Transverse colon (tissue), 4 donors: ENCODE measurements around the gene THAP9. TPM values are rescaled to one million over a fixed set of nuclear protein-coding genes. Genes with fewer than 3 reads are reported as not detected.

Experiments
- DNase-seq: peaks from one replicate; pipeline ENCODE4 v3.0.0-alpha.2; 2019
- H3K27ac ChIP-seq, 4 donors: fragments of 200-600 bp; sonication (generic); 2 replicates each; pipeline ENCODE4 v1.5.1; 2016 to 2018; ENCODE audit warnings: inconsistent platforms in 4 of 4
- H3K27me3 ChIP-seq: fragments of 200-600 bp; sonication (generic); 2 replicates; pipeline ENCODE4 v1.5.1; 2017; ENCODE audit warnings: inconsistent platforms
- H3K36me3 ChIP-seq, 4 donors: fragments of 200-600 bp; sonication (generic); 2 replicates each; pipeline ENCODE4 v1.5.1; 2017 to 2019; ENCODE audit warnings: inconsistent platforms in 4 of 4
- H3K4me1 ChIP-seq, 4 donors: fragments of 200-600 bp; sonication (generic); 2 replicates each; pipeline ENCODE4 v1.5.1; 2017 to 2020; ENCODE audit warnings: inconsistent platforms in 4 of 4
- H3K4me3 ChIP-seq, 4 donors: fragments of 200-600 bp; sonication (generic); 1 replicate in 1 of 4; 2 replicates in 3 of 4; pipeline versions ENCODE4 v1.5.1 to v1.6.1; 2017 to 2019; ENCODE audit warnings: inconsistent platforms in 4 of 4
- H3K9me3 ChIP-seq, 2 donors: fragments of 200-600 bp; sonication (generic); 2 replicates each; pipeline ENCODE4 v1.5.1; 2017 to 2019; ENCODE audit warnings: inconsistent platforms in 2 of 2
- EP300 ChIP-seq: sonication (generic); formaldehyde crosslinking; IDR thresholded peaks from one replicate; pipeline ENCODE4 v1.6.1; 2017; ENCODE audit warnings: antibody characterized with exemption, low read depth
- POLR2A ChIP-seq: fragments of 450-650 bp; IDR thresholded peaks from one replicate; pipeline ENCODE4 v1.6.1; 2016; ENCODE audit warnings: antibody characterized with exemption, mild to moderate bottlenecking, moderate library complexity
- POLR2AphosphoS5 ChIP-seq, 3 donors: sonication (generic); formaldehyde crosslinking; IDR thresholded peaks; one replicate each; pipeline ENCODE4 v1.6.1; 2016; ENCODE audit warnings: antibody characterized with exemption in 3 of 3
- WGBS, 2 donors: methylation state at CpG; one replicate each; pipeline ENCODE4 v1.1.5; 2018; ENCODE audit warnings: low coverage in 1 of 2; 5-methylcytosine and 5-hydroxymethylcytosine counted together
- in situ Hi-C, 4 donors: fragments of 200-750 bp; cut with MboI; loops; one replicate each; pipeline versions ENCODE4 v1.15.0 to v1.15.1; 2017; ENCODE audit warnings: low sequenced_read_pairs in 3 of 4, low pct_ligation_motif_present in 1 of 4, low pct_unique_long_range_greater_than_20kb in 1 of 4
- intact Hi-C: fragments of 100-400 bp; cut with DNase I; formaldehyde crosslinking; loops from one replicate; pipeline ENCODE4 v1.15.1; 2023; ENCODE audit warnings: low total_unique reads
- total RNA-seq, 4 donors: library from RNA; depleted of rRNA; stranded (reverse); fragments of >200 nt; gene quantifications; one replicate each; pipeline ENCODE4 v1.1.0, GENCODE V29; 2016
- TF ChIP-seq, protein P1 (sequence below), 5 experiments: fragments of 200-600 bp in 3 of 5; fragments of 450-650 bp in 2 of 5; sonication (generic) in 3 of 5; IDR thresholded peaks; 1 replicate in 2 of 5; 2 replicates in 3 of 5; pipeline ENCODE4 v1.5.1; 2016 to 2017; ENCODE audit warnings: antibody characterized with exemption in 5 of 5, inconsistent platforms in 3 of 5, mild to moderate bottlenecking in 2 of 5, moderate library complexity in 1 of 5

Gene THAP9
- total RNA-seq, 4 donors from 2014 or later: 3.7 to 7.3 (median 5.6) TPM

DNA sequence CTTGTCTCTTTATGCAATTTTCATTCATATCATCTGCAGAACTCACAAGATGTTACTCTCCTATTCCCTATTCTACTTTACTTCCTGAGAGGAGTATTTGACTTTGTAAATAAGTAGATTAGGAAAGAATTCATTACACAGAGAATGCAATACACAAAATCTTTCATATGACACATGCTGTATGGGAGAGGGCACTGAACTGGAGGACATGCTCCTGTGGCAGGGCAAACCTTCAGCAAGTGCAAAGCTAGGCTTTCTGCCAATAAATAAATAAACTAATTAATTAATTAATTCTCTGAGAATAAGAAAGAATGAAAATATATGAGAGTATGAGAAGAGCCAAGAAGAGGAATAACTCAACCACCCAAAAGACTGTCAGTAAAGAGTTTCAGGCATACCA, 33.9 kb downstream of the THAP9 start:
- intact Hi-C loops (no loop called here), in situ Hi-C loops (no loop called here)
- no peak for DNase-seq
- no peaks in the 10 kb centered on the region for H3K27me3 ChIP-seq
- no peaks in the 10 kb centered on the region for H3K4me1 ChIP-seq
- H3K36me3 ChIP-seq: peaks cover 0 to 40% (median 2%) of the 10 kb centered on the region in 4 donors
- H3K27ac ChIP-seq: no peak overlapping the region
- no peak for TF ChIP-seq EP300
- TF ChIP-seq, protein P1, sequence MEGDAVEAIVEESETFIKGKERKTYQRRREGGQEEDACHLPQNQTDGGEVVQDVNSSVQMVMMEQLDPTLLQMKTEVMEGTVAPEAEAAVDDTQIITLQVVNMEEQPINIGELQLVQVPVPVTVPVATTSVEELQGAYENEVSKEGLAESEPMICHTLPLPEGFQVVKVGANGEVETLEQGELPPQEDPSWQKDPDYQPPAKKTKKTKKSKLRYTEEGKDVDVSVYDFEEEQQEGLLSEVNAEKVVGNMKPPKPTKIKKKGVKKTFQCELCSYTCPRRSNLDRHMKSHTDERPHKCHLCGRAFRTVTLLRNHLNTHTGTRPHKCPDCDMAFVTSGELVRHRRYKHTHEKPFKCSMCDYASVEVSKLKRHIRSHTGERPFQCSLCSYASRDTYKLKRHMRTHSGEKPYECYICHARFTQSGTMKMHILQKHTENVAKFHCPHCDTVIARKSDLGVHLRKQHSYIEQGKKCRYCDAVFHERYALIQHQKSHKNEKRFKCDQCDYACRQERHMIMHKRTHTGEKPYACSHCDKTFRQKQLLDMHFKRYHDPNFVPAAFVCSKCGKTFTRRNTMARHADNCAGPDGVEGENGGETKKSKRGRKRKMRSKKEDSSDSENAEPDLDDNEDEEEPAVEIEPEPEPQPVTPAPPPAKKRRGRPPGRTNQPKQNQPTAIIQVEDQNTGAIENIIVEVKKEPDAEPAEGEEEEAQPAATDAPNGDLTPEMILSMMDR (IDR thresholded peaks at IDR 0.05): no peak
- no peak for TF ChIP-seq POLR2A
- TF ChIP-seq POLR2AphosphoS5 (IDR thresholded peaks at IDR 0.05): no peak
- H3K9me3 ChIP-seq: no peaks in the 10 kb centered on the region
- no peak overlapping the region for H3K4me3 ChIP-seq

DNA sequence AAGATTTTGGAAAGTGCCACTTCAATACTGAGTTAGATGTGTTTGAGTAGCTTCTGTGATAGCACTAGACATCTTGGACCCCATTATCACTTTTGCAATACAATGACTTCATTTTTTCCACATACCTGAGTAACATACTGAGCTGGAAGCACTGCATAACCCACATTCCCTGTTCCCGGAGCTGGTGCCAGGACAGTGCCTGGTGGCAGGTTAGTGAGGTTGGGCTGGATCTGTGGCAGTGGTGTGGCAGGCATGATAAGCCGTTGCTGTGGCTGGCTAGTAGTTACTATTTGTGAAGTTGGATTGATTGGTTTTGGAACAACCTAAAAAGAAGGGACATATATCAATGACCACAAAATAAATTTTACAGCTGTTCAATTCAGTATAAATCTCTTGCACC, 38.9 kb downstream of the THAP9 start:
- in situ Hi-C loops (no loop called here), intact Hi-C loops (no loop called here)
- TF ChIP-seq, protein P1 (IDR thresholded peaks at IDR 0.05): no peak
- H3K9me3 ChIP-seq: no peaks in the 10 kb centered on the region
- H3K4me1 ChIP-seq: no peaks in the 10 kb centered on the region
- WGBS, 2 donors: 94 to 100% methylated on average over 2 of the region's 2 CpGs
- H3K4me3 ChIP-seq: no peak overlapping the region
- no peaks in the 10 kb centered on the region for H3K27me3 ChIP-seq
- no peak for DNase-seq
- H3K27ac ChIP-seq: no peak overlapping the region
- H3K36me3 ChIP-seq: peaks cover 0 to 35% (median 2%) of the 10 kb centered on the region in 4 donors

DNA sequence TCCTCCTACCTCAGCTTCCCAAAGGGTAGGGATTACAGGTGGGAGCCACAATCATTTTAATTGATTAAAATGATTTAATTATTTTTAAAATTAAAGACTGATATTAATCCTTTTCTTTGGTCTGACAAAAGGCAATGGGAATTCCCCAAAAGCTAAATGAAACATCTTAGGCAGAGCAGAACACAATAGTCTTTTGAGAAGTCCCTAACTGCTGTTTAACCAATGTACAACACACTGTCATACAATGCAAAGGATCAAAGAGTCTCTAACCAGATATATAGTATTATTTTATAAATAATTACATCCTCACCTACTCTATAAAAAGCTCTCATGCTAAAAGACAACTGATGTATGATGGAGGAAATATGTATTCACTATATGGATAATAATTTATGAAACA, 47.0 kb downstream of the THAP9 start:
- Histone ChIP-seq H3K27ac (no peak overlapping the region), H3K36me3 (no peaks in the 10 kb centered on the region), H3K4me3 (no peak overlapping the region), H3K4me1 (peaks cover 0 to 3% (median 0%) of the 10 kb centered on the region in 4 donors), H3K9me3 (no peaks in the 10 kb centered on the region), H3K27me3 (no peaks in the 10 kb centered on the region)
- intact Hi-C loops: no loop called here
- in situ Hi-C loops: no loop called here
- TF ChIP-seq, protein P1 (IDR thresholded peaks at IDR 0.05): no peak
- no peak for TF ChIP-seq POLR2AphosphoS5 (IDR thresholded peaks at IDR 0.05)
- no peak for DNase-seq

DNA sequence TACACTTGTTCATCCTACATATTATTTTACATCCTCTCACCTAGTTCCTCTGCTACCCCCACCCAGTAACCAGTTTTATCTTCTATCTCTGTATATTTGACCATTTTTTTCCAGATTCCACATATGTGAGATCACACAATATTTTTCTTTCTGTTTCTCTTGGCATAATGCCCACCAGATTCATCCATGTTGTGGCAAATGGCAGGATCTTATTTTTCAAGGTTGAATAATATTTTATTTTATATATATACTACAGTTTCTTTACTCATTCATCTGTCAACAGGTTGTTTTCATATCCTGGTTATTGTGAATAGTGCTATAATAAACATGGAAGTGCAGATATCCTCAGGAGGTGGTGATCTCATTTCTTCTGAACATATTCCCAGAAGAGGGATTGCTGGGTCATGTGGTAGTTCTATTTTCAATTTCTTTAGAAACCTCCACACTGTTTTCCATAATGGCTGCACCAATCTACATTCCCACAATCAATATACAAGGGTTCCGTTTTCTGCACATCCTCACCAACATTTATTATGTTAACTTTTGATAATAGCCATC, 48.2 kb downstream of the THAP9 start:
- H3K27ac ChIP-seq: no peak overlapping the region
- H3K4me3 ChIP-seq: no peak overlapping the region
- H3K27me3 ChIP-seq: no peaks in the 10 kb centered on the region
- H3K36me3 ChIP-seq: no peaks in the 10 kb centered on the region
- intact Hi-C loops: no loop called here
- WGBS, 2 donors: 96 to 100% methylated on average over 1 of the region's 1 CpG
- in situ Hi-C loops: no loop called here
- TF ChIP-seq EP300: no peak
- no peak for TF ChIP-seq POLR2A
- TF ChIP-seq, protein P1 (IDR thresholded peaks at IDR 0.05): no peak
- TF ChIP-seq POLR2AphosphoS5 (IDR thresholded peaks at IDR 0.05): no peak
- no peaks in the 10 kb centered on the region for H3K9me3 ChIP-seq
- peaks cover 0 to 3% (median 0%) of the 10 kb centered on the region in 4 donors for H3K4me1 ChIP-seq
- DNase-seq: no peak
